KOPT-K1 (cell line): ENCODE results near the gene LCN12.
A peak's percentile ranks its signal among the peaks of the same experiment; 100 is the strongest.

Experiments
- H3K27ac ChIP-seq: fragments of 200-600 bp; sonication (generic); 2 replicates; pipeline ENCODE4 v1.5.1; 2016; ENCODE audit warnings: antibody characterized with exemption, mild to moderate bottlenecking, low read depth, low read length; ENCODE audit not compliant: poor library complexity, severe bottlenecking
- H3K36me3 ChIP-seq: fragments of 200-600 bp; sonication (generic); 2 replicates; pipeline ENCODE4 v1.5.1; 2017; ENCODE audit warnings: antibody characterized with exemption, mild to moderate bottlenecking, low read length, moderate library complexity; ENCODE audit not compliant: insufficient read depth
- H3K9me3 ChIP-seq: fragments of 200-600 bp; sonication (generic); 2 replicates; pipeline ENCODE4 v1.5.1; 2017; ENCODE audit warnings: antibody characterized with exemption, low read length, mild to moderate bottlenecking; ENCODE audit not compliant: insufficient read depth, poor library complexity, severe bottlenecking

LCN12 gene

GRCh38 chr9:136979769-136980587 lies 27.9 kb downstream of the LCN12 start:
- Histone ChIP-seq H3K27ac (no peak overlapping the region), H3K36me3 (no peaks in the 10 kb centered on the region)

GRCh38 chr9:136980669-136981478 lies 28.8 kb downstream of the LCN12 start:
- H3K27ac ChIP-seq: no peak overlapping the region
- H3K9me3 ChIP-seq: no peaks in the 10 kb centered on the region
- H3K36me3 ChIP-seq: no peaks in the 10 kb centered on the region

More at GRCh38 chr9:136979769-136980587, 27.9 kb downstream of the LCN12 start:
- H3K9me3 ChIP-seq: no peaks in the 10 kb centered on the region

GRCh38 chr9:136981588-136982231 lies 29.6 kb downstream of the LCN12 start:
- Histone ChIP-seq H3K9me3 (no peaks in the 10 kb centered on the region), H3K27ac (no peak overlapping the region), H3K36me3 (no peaks in the 10 kb centered on the region)

GRCh38 chr9:136982232-136983051 lies 30.4 kb downstream of the LCN12 start, which contains the start of gene LCNL1:
TSS of gene LCNL1 (plus strand) at chr9:136982993. CDS start at chr9:136983587, 594 bp downstream.
- Histone ChIP-seq H3K9me3 (no peaks in the 10 kb centered on the region), H3K36me3 (no peaks in the 10 kb centered on the region), H3K27ac (no peak within 1 kb of the TSS)

GRCh38 chr9:136983167-136983566 lies 31.1 kb downstream of the LCN12 start:
- no peaks in the 10 kb centered on the region for H3K36me3 ChIP-seq
- no peak overlapping the region for H3K27ac ChIP-seq
- no peaks in the 10 kb centered on the region for H3K9me3 ChIP-seq

GRCh38 chr9:136983656-136984314 lies 31.7 kb downstream of the LCN12 start:
- no peaks in the 10 kb centered on the region for H3K9me3 ChIP-seq
- H3K36me3 ChIP-seq: no peaks in the 10 kb centered on the region
- H3K27ac ChIP-seq: no peak overlapping the region

GRCh38 chr9:136984464-136985026 lies 32.5 kb downstream of the LCN12 start:
- Histone ChIP-seq H3K27ac (no peak overlapping the region), H3K9me3 (no peaks in the 10 kb centered on the region), H3K36me3 (no peaks in the 10 kb centered on the region)

GRCh38 chr9:136985027-136985602 lies 33.0 kb downstream of the LCN12 start:
- Histone ChIP-seq H3K27ac (no peak overlapping the region), H3K9me3 (no peaks in the 10 kb centered on the region), H3K36me3 (no peaks in the 10 kb centered on the region)

- no peak overlapping the region for H3K27ac ChIP-seq
These were observed 33.8 kb downstream of the LCN12 start for GRCh38 chr9:136985853-136986252.

GRCh38 chr9:136988872-136989271 lies 36.8 kb downstream of the LCN12 start:
- Histone ChIP-seq H3K36me3 (peaks cover 5% of the 10 kb centered on the region; the same call in 1 of the 2 replicates), H3K27ac (no peak overlapping the region), H3K9me3 (no peaks in the 10 kb centered on the region)

More at GRCh38 chr9:136985853-136986252, 33.8 kb downstream of the LCN12 start:
- Histone ChIP-seq H3K36me3 (no peaks in the 10 kb centered on the region), H3K9me3 (no peaks in the 10 kb centered on the region)

GRCh38 chr9:136990242-136990911 lies 38.3 kb downstream of the LCN12 start:
- H3K9me3 ChIP-seq: no peaks in the 10 kb centered on the region
- peaks cover 13% of the 10 kb centered on the region; the same call in 1 of the 2 replicates for H3K36me3 ChIP-seq

GRCh38 chr9:136991993-136992818 lies 40.1 kb downstream of the LCN12 start, which contains the start of gene PAXX:
TSS of gene PAXX (plus strand) at chr9:136992422. CDS start at chr9:136992444, 22 bp downstream.
- peaks cover 13% of the 10 kb centered on the region; the same call in 1 of the 2 replicates for H3K36me3 ChIP-seq
- no peaks in the 10 kb centered on the region for H3K9me3 ChIP-seq
- H3K27ac ChIP-seq: peak within 1 kb of the TSS; percentile 86

More at GRCh38 chr9:136990242-136990911, 38.3 kb downstream of the LCN12 start:
- no peak overlapping the region for H3K27ac ChIP-seq
